OCI-LY7 (cell line): ENCODE data around the gene USP48.

Experiments
- CTCF ChIP-seq: fragments of 200-600 bp; sonication (generic); conservative IDR thresholded peaks from 2 replicates; pipeline ENCODE4 v1.5.1; 2014; ENCODE audit warnings: mild to moderate bottlenecking, antibody characterized with exemption, low read length, moderate library complexity, mixed read lengths
- EZH2phosphoT487 ChIP-seq: fragments of 200-600 bp; sonication (generic); IDR thresholded peaks from 2 replicates; pipeline ENCODE4 v1.6.1; 2018; ENCODE audit warnings: low read depth, borderline replicate concordance, mild to moderate bottlenecking, mixed run types, antibody characterized with exemption, low read length, moderate library complexity, mixed read lengths

- TF ChIP-seq CTCF (no peak), EZH2phosphoT487 (no peak)
Observed at GRCh38 chr1:21725748-21726392, 57.1 kb downstream of the USP48 start.
